NT2/D1 (cell line): Measurements from ENCODE around the gene TMEM207.

Source experiments
- SUZ12 ChIP-seq: IDR thresholded peaks from 2 replicates; pipeline ENCODE4 v1.6.1; 2011; ENCODE audit not compliant: insufficient read length, insufficient read depth; ENCODE audit errors: extremely low read depth
- YY1 ChIP-seq: IDR thresholded peaks from 2 replicates; pipeline ENCODE4 v1.6.1; 2011; ENCODE audit not compliant: insufficient read length, insufficient read depth
- ZNF274 ChIP-seq: IDR thresholded peaks from 2 replicates; pipeline ENCODE4 v1.6.1; 2011; ENCODE audit warnings: mild to moderate bottlenecking, low read depth, low read length

DNA sequence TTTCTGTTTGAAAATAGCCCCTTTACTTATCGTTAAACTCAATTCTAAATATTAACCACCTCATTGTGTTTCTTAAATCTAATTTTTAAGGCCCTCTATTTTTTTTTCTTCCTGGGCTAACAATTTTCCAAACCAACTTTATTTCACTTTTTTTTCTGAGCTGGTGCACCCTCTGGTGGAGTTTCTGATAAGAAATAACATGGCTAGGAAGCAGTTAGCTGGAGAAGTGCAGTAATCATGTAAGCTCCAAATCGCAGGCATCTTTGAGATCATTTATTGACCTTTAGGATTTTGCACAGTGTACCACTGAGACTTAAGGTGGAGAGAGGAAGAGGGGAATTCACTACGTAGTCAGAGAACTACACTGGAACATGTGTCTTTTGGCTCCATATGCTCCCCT, 6.4 kb downstream of the TMEM207 start:
- TF ChIP-seq YY1 (no peak), ZNF274 (no peak), SUZ12 (no peak)
